Measurements from ENCODE around the gene COG3. TPM values are rescaled to one million over a fixed set of nuclear protein-coding genes. Genes with fewer than 3 reads are reported as not detected.
A peak's percentile ranks its signal among the peaks of the same experiment; 100 is the strongest.

The COG3 gene
- total and polyA plus RNA-seq, 2 experiments from 2014 or later, result 26.2 to 82.9 TPM

GRCh38 chr13:45466359-45466758 lies 1.6 kb downstream of the COG3 start:
- Histone ChIP-seq H3K27me3 (peaks cover 11% of the 10 kb centered on the region), H3K27ac (no peak overlapping the region), H3K9me3 (ENCODE audit: low read depth) (no peaks in the 10 kb centered on the region), H3K4me1 (ENCODE audit: low read depth) (peaks cover 17% of the 10 kb centered on the region), H3K36me3 (no peaks in the 10 kb centered on the region), H3K4me3 (peak overlapping the region; percentile 62)
- no peak for DNase-seq (ENCODE audit: low read depth in 1 of 2, low spot score in 1 of 2)
- no peak for TF ChIP-seq CTCF (IDR thresholded peaks at IDR 0.05; ENCODE audit: low read depth, low read length)

DNA sequence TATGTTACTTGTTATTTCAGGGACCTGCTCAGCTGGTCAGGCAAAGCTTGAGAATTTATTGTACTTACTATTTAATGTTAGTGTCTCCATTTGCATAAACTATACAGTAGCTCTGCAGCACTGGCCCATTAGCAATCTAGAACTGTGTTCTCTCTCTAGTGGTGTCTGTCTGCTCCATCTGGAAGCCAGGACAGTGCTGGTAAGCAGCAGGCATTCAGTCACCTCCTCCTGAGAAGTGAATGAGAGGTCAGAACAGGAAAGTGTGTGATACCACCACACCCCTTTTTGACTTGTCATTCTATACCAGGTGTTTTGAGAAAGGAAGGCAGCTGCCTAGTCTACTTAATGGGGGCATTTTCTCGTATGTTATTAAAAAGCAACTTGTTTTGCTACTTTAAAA lies 3.9 kb downstream of the COG3 start:
- DNase-seq (ENCODE audit: low read depth in 1 of 2, low spot score in 1 of 2), result no peak
- Histone ChIP-seq H3K9me3 (ENCODE audit: low read depth) (no peaks in the 10 kb centered on the region), H3K36me3 (no peaks in the 10 kb centered on the region), H3K4me1 (ENCODE audit: low read depth) (peaks cover 17% of the 10 kb centered on the region), H3K27me3 (no peaks in the 10 kb centered on the region), H3K4me3 (no peak overlapping the region), H3K27ac (no peak overlapping the region)
- TF ChIP-seq CTCF (IDR thresholded peaks at IDR 0.05; ENCODE audit: low read depth, low read length), result no peak

GRCh38 chr13:45472171-45472705 lies 7.5 kb downstream of the COG3 start:
- DNase-seq (ENCODE audit: low read depth in 1 of 2, low spot score in 1 of 2), result no peak
- Histone ChIP-seq H3K4me3 (no peak overlapping the region), H3K27ac (no peak overlapping the region), H3K27me3 (no peaks in the 10 kb centered on the region), H3K9me3 (ENCODE audit: low read depth) (no peaks in the 10 kb centered on the region), H3K4me1 (ENCODE audit: low read depth) (peaks cover 9% of the 10 kb centered on the region), H3K36me3 (peaks cover 9% of the 10 kb centered on the region)
- no peak for TF ChIP-seq CTCF (IDR thresholded peaks at IDR 0.05; ENCODE audit: low read depth, low read length)

DNA sequence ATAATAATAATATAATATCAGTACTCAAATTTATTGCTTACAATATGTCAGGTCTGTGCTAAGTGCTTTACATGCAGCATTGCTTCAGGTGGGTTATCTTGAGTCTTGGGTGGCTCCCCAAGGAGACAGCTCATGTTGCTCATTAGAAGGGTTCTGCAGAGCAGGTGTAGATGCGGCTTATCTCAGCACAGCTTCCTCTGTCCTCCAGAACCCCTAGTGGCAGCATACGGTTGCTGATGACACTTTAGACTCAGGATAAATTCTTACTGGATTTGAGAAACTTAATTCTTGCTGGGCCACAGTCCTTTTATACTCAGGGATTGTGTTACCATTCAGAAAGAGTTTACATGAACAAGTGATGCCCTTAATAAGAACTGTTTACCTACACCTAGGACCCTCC lies 8.9 kb downstream of the COG3 start:
- Histone ChIP-seq H3K4me1 (ENCODE audit: low read depth) (peaks cover 7% of the 10 kb centered on the region), H3K27me3 (no peaks in the 10 kb centered on the region), H3K4me3 (no peak overlapping the region), H3K36me3 (peaks cover 9% of the 10 kb centered on the region), H3K9me3 (ENCODE audit: low read depth) (no peaks in the 10 kb centered on the region), H3K27ac (no peak overlapping the region)
- DNase-seq (ENCODE audit: low read depth in 1 of 2, low spot score in 1 of 2), result peak in 1 of 2 donors; percentile 6
- no peak for TF ChIP-seq CTCF (IDR thresholded peaks at IDR 0.05; ENCODE audit: low read depth, low read length)

GRCh38 chr13:45474584-45475454 lies 10.1 kb downstream of the COG3 start:
- TF ChIP-seq CTCF (IDR thresholded peaks at IDR 0.05; ENCODE audit: low read depth, low read length), result no peak
- no peak for DNase-seq (ENCODE audit: low read depth in 1 of 2, low spot score in 1 of 2)
- Histone ChIP-seq H3K36me3 (peaks cover 14% of the 10 kb centered on the region), H3K27me3 (no peaks in the 10 kb centered on the region), H3K4me3 (no peak overlapping the region), H3K27ac (no peak overlapping the region), H3K9me3 (ENCODE audit: low read depth) (no peaks in the 10 kb centered on the region), H3K4me1 (ENCODE audit: low read depth) (no peaks in the 10 kb centered on the region)
